Liver (tissue), 9 donors: Measurements from ENCODE around the gene BBIP1. TPM values are rescaled to one million over a fixed set of nuclear protein-coding genes. Genes with fewer than 3 reads are reported as not detected.

Experiments used
- DNase-seq: peaks from one replicate; pipeline ENCODE4 v3.0.0-alpha.2; 2017; ENCODE audit warnings: low spot score
- H3K27ac ChIP-seq, 2 donors: one replicate each; pipeline ENCODE4 v1.7.0; 2013; ENCODE audit warnings: inconsistent platforms in 2 of 2, low read length in 2 of 2, control low read depth in 1 of 2, low read depth in 1 of 2, mild to moderate bottlenecking in 1 of 2
- H3K27me3 ChIP-seq, 4 donors: one replicate each; pipeline versions ENCODE4 v1.6.1 to v1.7.0; 2013; ENCODE audit warnings: low read length in 3 of 4, inconsistent platforms in 1 of 4, mild to moderate bottlenecking in 1 of 4, moderate library complexity in 1 of 4; ENCODE audit not compliant: control insufficient read depth in 4 of 4, insufficient read depth in 4 of 4
- H3K36me3 ChIP-seq, 4 donors: one replicate each; pipeline versions ENCODE4 v1.6.1 to v1.7.0; 2013; ENCODE audit warnings: low read length in 3 of 4, mild to moderate bottlenecking in 3 of 4, low read depth in 1 of 4, moderate library complexity in 1 of 4; ENCODE audit not compliant: control insufficient read depth in 4 of 4, insufficient read depth in 3 of 4
- H3K4me1 ChIP-seq, 4 donors: one replicate each; pipeline versions ENCODE4 v1.6.1 to v1.7.0; 2013; ENCODE audit warnings: low read length in 3 of 4, mild to moderate bottlenecking in 3 of 4, moderate library complexity in 1 of 4; ENCODE audit not compliant: control insufficient read depth in 4 of 4, insufficient read depth in 4 of 4
- H3K4me3 ChIP-seq, 3 donors: one replicate each; pipeline versions ENCODE4 v1.6.1 to v1.7.0; 2013; ENCODE audit warnings: low read length in 3 of 3, control low read depth in 1 of 3, low read depth in 1 of 3, mild to moderate bottlenecking in 1 of 3
- H3K9ac ChIP-seq, 2 donors: one replicate each; pipeline ENCODE4 v1.7.0; 2013; ENCODE audit warnings: low read length in 2 of 2, mild to moderate bottlenecking in 2 of 2, moderate library complexity in 2 of 2, control low read depth in 1 of 2, low read depth in 1 of 2
- H3K9me3 ChIP-seq, 4 donors: one replicate each; pipeline versions ENCODE4 v1.6.1 to v1.7.0; 2013; ENCODE audit warnings: low read length in 3 of 4; ENCODE audit not compliant: control insufficient read depth in 4 of 4
- ATF3 ChIP-seq: IDR thresholded peaks from 2 replicates; pipeline ENCODE4 v1.6.1; 2016; ENCODE audit warnings: antibody characterized with exemption
- EGR1 ChIP-seq, 2 donors: IDR thresholded peaks; 2 replicates each; pipeline ENCODE4 v1.6.1; 2016 to 2018; ENCODE audit warnings: antibody characterized with exemption in 2 of 2, low read depth in 2 of 2
- FOXA1 ChIP-seq: IDR thresholded peaks from 2 replicates; pipeline ENCODE4 v1.6.1; 2016; ENCODE audit warnings: antibody characterized with exemption
- FOXA2 ChIP-seq: IDR thresholded peaks from 2 replicates; pipeline ENCODE4 v1.6.1; 2016; ENCODE audit warnings: antibody characterized with exemption
- GABPA ChIP-seq, 2 donors: IDR thresholded peaks in 1 of 2; conservative IDR thresholded peaks in 1 of 2; 2 replicates each; pipeline ENCODE4 v1.6.1; 2016; ENCODE audit warnings: antibody characterized with exemption in 2 of 2, mild to moderate bottlenecking in 1 of 2, moderate library complexity in 1 of 2
- HNF4A ChIP-seq, 2 donors: conservative IDR thresholded peaks; 2 replicates each; pipeline ENCODE4 v1.6.1; 2016; ENCODE audit warnings: antibody characterized with exemption in 2 of 2, mild to moderate bottlenecking in 2 of 2
- HNF4G ChIP-seq: IDR thresholded peaks from 2 replicates; pipeline ENCODE4 v1.6.1; 2016; ENCODE audit warnings: antibody characterized with exemption
- JUND ChIP-seq, 2 donors: IDR thresholded peaks; 2 replicates each; pipeline ENCODE4 v1.6.1; 2016; ENCODE audit warnings: antibody characterized with exemption in 2 of 2
- MAX ChIP-seq: IDR thresholded peaks from 2 replicates; pipeline ENCODE4 v1.6.1; 2016; ENCODE audit warnings: antibody characterized with exemption
- NR2F2 ChIP-seq: IDR thresholded peaks from 2 replicates; pipeline ENCODE4 v1.6.1; 2016; ENCODE audit warnings: antibody characterized with exemption
- RAD21 ChIP-seq, 2 donors: IDR thresholded peaks; 2 replicates each; pipeline ENCODE4 v1.6.1; 2016; ENCODE audit warnings: antibody characterized with exemption in 2 of 2, mild to moderate bottlenecking in 2 of 2
- RXRA ChIP-seq, 2 donors: IDR thresholded peaks; 2 replicates each; pipeline ENCODE4 v1.6.1; 2017 to 2018; ENCODE audit warnings: antibody characterized with exemption in 2 of 2, mild to moderate bottlenecking in 1 of 2
- SP1 ChIP-seq: IDR thresholded peaks from 2 replicates; pipeline ENCODE4 v1.6.1; 2018; ENCODE audit warnings: antibody characterized with exemption, mild to moderate bottlenecking
- TAF1 ChIP-seq: conservative IDR thresholded peaks from 2 replicates; pipeline ENCODE4 v1.6.1; 2016; ENCODE audit warnings: antibody characterized with exemption, mild to moderate bottlenecking
- YY1 ChIP-seq: IDR thresholded peaks from 2 replicates; pipeline ENCODE4 v1.6.1; 2016; ENCODE audit warnings: antibody characterized with exemption, mild to moderate bottlenecking
- ZBTB33 ChIP-seq: IDR thresholded peaks from 2 replicates; pipeline ENCODE4 v1.6.1; 2016; ENCODE audit warnings: antibody characterized with exemption
- polyA plus RNA-seq, 2 donors: library from polyadenylated mRNA; stranded (reverse) in 1 of 2; unstranded in 1 of 2; fragments of 200-250 nt in 1 of 2; fragments of >200 nt in 1 of 2; fragmentation: Nextera tagmentation in 1 of 2; extraction: Ambion mirVana in 1 of 2; gene quantifications; one replicate each; pipeline versions ENCODE4 v1.2.1 to v1.2.3, GENCODE V29; 2013 to 2015
- total RNA-seq, 2 donors: library from RNA; depleted of rRNA; stranded (reverse); fragments of >200 nt; gene quantifications; one replicate each; pipeline ENCODE4 v1.2.3, GENCODE V29; 2014
- TF ChIP-seq, protein P1 (sequence below): IDR thresholded peaks from 2 replicates; pipeline ENCODE4 v1.6.1; 2016; ENCODE audit warnings: antibody characterized with exemption, mild to moderate bottlenecking
- TF ChIP-seq, protein P2 (sequence below): fragments of 150-350 bp; IDR thresholded peaks from 2 replicates; pipeline ENCODE4 v1.5.1; 2017; ENCODE audit warnings: improper control_type of control experiment, low read depth, low read length; ENCODE audit not compliant: missing input control
- donor health status: healthy.
- donor health status: healthy.
- donor health status: healthy.
- donor health status: healthy.
- donor health status: healthy.

Gene BBIP1
- total and polyA plus RNA-seq, 4 donors: 10.4 to 15.8 (median 11.1) TPM

- TF ChIP-seq MAX: no peak
- TF ChIP-seq ATF3: no peak
- no peak for TF ChIP-seq GABPA (IDR thresholded peaks at IDR 0.05 in 1 of 2, conservative IDR thresholded peaks at IDR 0.05 in 1 of 2)
- TF ChIP-seq ZBTB33: no peak
- TF ChIP-seq FOXA1: no peak
- TF ChIP-seq YY1: no peak
- no peak for TF ChIP-seq FOXA2
- TF ChIP-seq HNF4A (conservative IDR thresholded peaks at IDR 0.05): no peak
- TF ChIP-seq NR2F2: no peak
Observed at GRCh38 chr10:110863956-110864355, 55.0 kb downstream of the BBIP1 start (continued).

GRCh38 chr10:110863361-110863760 is 55.6 kb downstream of the BBIP1 start:
- DNase-seq: no peak
- H3K27me3 ChIP-seq: no peaks in the 10 kb centered on the region
- H3K9ac ChIP-seq: no peak overlapping the region
- H3K4me3 ChIP-seq: no peak overlapping the region
- H3K9me3 ChIP-seq: no peaks in the 10 kb centered on the region
- H3K4me1 ChIP-seq: peaks cover 0 to 31% (median 12%) of the 10 kb centered on the region in 4 donors
- TF ChIP-seq HNF4A (conservative IDR thresholded peaks at IDR 0.05): no peak
- TF ChIP-seq, protein P1, sequence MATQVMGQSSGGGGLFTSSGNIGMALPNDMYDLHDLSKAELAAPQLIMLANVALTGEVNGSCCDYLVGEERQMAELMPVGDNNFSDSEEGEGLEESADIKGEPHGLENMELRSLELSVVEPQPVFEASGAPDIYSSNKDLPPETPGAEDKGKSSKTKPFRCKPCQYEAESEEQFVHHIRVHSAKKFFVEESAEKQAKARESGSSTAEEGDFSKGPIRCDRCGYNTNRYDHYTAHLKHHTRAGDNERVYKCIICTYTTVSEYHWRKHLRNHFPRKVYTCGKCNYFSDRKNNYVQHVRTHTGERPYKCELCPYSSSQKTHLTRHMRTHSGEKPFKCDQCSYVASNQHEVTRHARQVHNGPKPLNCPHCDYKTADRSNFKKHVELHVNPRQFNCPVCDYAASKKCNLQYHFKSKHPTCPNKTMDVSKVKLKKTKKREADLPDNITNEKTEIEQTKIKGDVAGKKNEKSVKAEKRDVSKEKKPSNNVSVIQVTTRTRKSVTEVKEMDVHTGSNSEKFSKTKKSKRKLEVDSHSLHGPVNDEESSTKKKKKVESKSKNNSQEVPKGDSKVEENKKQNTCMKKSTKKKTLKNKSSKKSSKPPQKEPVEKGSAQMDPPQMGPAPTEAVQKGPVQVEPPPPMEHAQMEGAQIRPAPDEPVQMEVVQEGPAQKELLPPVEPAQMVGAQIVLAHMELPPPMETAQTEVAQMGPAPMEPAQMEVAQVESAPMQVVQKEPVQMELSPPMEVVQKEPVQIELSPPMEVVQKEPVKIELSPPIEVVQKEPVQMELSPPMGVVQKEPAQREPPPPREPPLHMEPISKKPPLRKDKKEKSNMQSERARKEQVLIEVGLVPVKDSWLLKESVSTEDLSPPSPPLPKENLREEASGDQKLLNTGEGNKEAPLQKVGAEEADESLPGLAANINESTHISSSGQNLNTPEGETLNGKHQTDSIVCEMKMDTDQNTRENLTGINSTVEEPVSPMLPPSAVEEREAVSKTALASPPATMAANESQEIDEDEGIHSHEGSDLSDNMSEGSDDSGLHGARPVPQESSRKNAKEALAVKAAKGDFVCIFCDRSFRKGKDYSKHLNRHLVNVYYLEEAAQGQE: no peak
- TF ChIP-seq SP1: no peak
- TF ChIP-seq JUND (IDR thresholded peaks at IDR 0.05): no peak
- no peak for TF ChIP-seq GABPA (IDR thresholded peaks at IDR 0.05 in 1 of 2, conservative IDR thresholded peaks at IDR 0.05 in 1 of 2)
- TF ChIP-seq MAX: no peak
- no peak for TF ChIP-seq ATF3
- TF ChIP-seq TAF1: no peak
- no peak for TF ChIP-seq RAD21 (IDR thresholded peaks at IDR 0.05)
- TF ChIP-seq, protein P2, sequence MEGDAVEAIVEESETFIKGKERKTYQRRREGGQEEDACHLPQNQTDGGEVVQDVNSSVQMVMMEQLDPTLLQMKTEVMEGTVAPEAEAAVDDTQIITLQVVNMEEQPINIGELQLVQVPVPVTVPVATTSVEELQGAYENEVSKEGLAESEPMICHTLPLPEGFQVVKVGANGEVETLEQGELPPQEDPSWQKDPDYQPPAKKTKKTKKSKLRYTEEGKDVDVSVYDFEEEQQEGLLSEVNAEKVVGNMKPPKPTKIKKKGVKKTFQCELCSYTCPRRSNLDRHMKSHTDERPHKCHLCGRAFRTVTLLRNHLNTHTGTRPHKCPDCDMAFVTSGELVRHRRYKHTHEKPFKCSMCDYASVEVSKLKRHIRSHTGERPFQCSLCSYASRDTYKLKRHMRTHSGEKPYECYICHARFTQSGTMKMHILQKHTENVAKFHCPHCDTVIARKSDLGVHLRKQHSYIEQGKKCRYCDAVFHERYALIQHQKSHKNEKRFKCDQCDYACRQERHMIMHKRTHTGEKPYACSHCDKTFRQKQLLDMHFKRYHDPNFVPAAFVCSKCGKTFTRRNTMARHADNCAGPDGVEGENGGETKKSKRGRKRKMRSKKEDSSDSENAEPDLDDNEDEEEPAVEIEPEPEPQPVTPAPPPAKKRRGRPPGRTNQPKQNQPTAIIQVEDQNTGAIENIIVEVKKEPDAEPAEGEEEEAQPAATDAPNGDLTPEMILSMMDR: no peak
- TF ChIP-seq FOXA1: no peak
- TF ChIP-seq EGR1 (IDR thresholded peaks at IDR 0.05; ENCODE audit: low read depth in 2 of 2): no peak
- TF ChIP-seq ZBTB33: no peak
- TF ChIP-seq RXRA (IDR thresholded peaks at IDR 0.05): no peak
- TF ChIP-seq HNF4G: no peak
- no peak for TF ChIP-seq FOXA2
- TF ChIP-seq NR2F2: no peak
- no peak for TF ChIP-seq YY1
- peak overlapping the region in 1 of 2 donors; percentile 83 for H3K27ac ChIP-seq
- no peaks in the 10 kb centered on the region for H3K36me3 ChIP-seq
